MG63 (cell line): ENCODE results near the gene MRPL39. TPM values are rescaled to one million over a fixed set of nuclear protein-coding genes. Genes with fewer than 3 reads are reported as not detected.
A peak's percentile ranks its signal among the peaks of the same experiment; 100 is the strongest.

ENCODE experiments used
- DNase-seq: peaks from one replicate; pipeline ENCODE4 v3.0.0-alpha.2; 2020
- H3K27me3 ChIP-seq: fragments of 250-450 bp; sonication (Bioruptor Pico); 2 replicates; pipeline ENCODE4 v1.5.1; 2020; ENCODE audit warnings: mild to moderate bottlenecking, moderate library complexity
- H3K36me3 ChIP-seq: fragments of 250-450 bp; sonication (Bioruptor Pico); 2 replicates; pipeline ENCODE4 v1.5.1; 2020; ENCODE audit warnings: mild to moderate bottlenecking, moderate library complexity
- H3K4me3 ChIP-seq: fragments of 250-450 bp; sonication (Bioruptor Pico); 2 replicates; pipeline ENCODE4 v1.5.1; 2020; ENCODE audit warnings: mild to moderate bottlenecking, moderate library complexity
- H3K9me3 ChIP-seq: fragments of 250-450 bp; sonication (Bioruptor Pico); 2 replicates; pipeline ENCODE4 v1.5.1; 2020; ENCODE audit warnings: mild to moderate bottlenecking, moderate library complexity
- total RNA-seq: library from RNA; depleted of rRNA; stranded (reverse); fragments of >200 nt; shearing (Covaris generic); gene quantifications from 2 replicates; pipeline ENCODE4 v1.2.3, GENCODE V29; 2014; ENCODE audit warnings: low replicate concordance

Gene MRPL39
- total RNA-seq, 1 experiment from 2014 or later: 43.0 TPM

DNA sequence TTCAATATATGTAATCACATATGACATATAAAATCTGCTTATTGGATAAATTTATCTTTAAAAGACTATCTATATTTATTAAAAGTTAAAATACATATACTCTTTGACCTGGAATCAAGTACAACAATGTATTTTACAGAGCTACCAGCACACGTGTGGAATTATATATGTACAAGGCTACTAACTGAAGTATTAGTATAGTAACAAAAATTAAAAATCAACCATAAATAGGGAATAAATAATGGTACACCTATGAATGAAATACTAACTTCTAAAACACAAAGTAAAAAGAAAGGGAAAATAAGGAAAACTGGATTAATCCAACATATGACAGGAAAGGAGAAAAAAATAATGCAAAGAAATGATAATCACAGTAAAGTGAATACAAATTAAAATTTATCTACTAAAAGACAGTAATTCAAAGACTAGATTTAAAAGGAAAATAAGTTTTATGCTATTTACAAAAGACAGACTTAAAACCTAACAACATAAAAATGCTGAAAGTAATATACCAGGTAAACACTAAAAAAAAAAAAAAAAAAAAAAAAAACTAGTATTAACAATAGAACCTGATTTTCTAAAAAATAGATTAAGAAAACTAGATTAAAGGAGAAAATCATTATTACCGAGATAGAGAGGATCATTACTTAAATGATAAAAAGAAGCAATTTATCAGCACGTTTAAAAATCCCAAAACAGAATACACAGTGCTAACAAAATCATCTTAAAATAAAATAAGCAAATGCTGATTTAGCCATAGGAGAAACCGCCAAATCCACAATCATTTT, 27.9 kb downstream of the MRPL39 start:
- DNase-seq: no peak
- H3K36me3 ChIP-seq: peaks cover 37% of the 10 kb centered on the region
- H3K27me3 ChIP-seq: no peaks in the 10 kb centered on the region
- H3K9me3 ChIP-seq: no peaks in the 10 kb centered on the region
- H3K4me3 ChIP-seq: no peak overlapping the region

DNA sequence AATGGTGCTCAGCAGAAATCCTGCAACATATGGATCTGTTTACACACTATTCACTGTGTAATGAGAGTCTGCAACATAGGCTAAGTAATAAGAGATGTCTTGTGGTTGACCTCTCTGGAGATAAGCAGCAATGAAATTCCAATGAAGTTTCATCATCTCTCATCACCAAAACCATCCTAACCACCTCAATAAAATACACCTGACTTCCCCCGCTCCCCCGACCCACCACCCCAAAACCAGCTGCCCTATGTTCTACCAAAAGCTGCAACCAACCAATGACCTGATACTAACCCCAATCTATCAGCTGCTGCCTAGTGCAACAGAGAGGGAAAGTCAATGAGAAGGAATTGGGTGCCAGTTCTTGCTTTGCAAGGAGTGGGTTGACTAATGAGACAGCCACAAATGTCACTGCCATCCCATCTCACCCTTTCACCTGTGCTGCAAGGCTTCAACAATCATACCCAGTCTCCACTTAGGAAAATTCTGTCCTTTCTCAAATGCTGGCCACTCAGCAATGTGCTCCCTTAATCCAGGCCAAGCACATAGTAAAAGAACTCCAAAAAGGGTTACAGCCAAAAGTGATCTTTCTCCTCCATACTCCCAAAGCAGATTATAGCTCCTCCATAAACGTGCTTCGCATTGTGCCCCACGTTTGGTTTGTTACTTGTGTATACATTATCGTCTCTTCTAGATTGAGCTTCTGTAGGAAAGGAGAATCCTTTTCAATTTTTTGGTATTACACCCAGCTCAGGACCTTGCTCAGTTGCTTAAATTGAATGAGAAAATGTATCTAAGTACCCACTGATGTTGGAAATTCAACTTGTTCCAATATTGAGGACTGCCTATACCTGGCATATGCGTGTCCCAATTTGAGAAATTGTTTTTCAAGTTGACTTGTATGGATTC, 29.0 kb downstream of the MRPL39 start:
- Histone ChIP-seq H3K4me3 (no peak overlapping the region), H3K9me3 (no peaks in the 10 kb centered on the region)
- no peak for DNase-seq

DNA sequence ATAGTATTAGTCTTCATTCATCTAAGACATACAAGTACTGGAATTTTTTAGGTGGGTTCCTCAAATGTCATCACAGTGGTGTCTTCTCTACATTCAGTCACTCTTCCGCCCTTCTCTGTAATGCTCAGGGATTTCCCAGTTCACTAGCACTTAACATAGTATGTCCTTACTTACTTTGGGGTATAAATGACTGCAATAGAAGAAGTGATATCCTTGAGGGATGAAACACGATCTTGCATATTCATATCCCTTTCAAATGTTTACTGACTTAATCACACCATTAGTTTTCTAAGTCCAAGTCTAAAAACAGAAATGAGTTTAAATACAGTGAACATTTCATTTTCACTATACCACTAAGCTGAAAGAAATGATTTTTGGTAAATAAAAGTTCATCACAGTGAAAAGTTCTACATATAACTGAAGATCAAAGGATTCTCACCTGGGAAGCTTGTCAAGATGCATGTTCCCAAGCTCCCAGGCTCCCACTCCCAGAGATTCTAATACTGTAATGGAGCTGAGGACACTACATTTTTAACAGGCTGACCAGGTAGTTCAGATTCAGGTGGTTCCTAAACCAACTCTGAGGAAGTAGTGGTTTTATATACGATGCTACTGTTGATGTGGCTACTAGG, 29.7 kb downstream of the MRPL39 start:
- DNase-seq: no peak
- no peaks in the 10 kb centered on the region for H3K27me3 ChIP-seq
- no peak overlapping the region for H3K4me3 ChIP-seq
- peaks cover 49% of the 10 kb centered on the region for H3K36me3 ChIP-seq
- H3K9me3 ChIP-seq: no peaks in the 10 kb centered on the region

More for the DNA sequence above, 29.0 kb downstream of the MRPL39 start:
- peaks cover 42% of the 10 kb centered on the region for H3K36me3 ChIP-seq
- H3K27me3 ChIP-seq: no peaks in the 10 kb centered on the region

DNA sequence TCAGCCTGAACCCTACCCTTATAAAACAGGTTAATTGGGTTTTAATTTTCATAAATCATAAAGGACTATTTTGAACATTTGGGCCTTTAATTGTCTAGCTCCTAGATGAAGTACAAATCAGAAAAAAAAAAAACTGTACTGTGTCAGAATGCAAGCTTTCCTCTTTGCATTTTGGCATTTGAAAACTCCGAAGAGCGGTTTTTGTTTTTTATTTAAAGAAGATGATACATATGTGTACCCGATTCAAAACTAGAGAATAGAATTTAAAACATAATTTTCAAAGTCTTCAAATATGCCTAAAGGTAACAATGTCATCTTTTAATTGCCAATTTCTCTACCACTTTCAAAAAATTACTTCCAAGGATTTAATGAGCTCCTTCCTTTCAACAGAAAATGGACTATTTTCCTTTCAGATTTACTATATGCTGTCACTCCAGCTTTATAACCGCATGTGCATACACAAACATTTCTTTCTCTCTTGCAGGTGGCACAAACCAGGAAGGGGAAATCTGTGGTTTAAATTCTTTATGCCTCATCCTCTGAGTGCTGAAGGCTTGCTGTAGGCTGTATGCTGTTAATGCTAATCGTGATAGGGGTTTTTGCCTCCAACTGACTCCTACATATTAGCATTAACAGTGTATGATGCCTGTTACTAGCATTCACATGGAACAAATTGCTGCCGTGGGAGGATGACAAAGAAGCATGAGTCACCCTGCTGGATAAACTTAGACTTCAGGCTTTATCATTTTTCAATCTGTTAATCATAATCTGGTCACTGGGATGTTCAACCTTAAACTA, 33.7 kb downstream of the MRPL39 start:
- Histone ChIP-seq H3K4me3 (no peak overlapping the region), H3K36me3 (peaks cover 75% of the 10 kb centered on the region), H3K9me3 (no peaks in the 10 kb centered on the region), H3K27me3 (no peaks in the 10 kb centered on the region)
- peak; percentile 78 for DNase-seq

DNA sequence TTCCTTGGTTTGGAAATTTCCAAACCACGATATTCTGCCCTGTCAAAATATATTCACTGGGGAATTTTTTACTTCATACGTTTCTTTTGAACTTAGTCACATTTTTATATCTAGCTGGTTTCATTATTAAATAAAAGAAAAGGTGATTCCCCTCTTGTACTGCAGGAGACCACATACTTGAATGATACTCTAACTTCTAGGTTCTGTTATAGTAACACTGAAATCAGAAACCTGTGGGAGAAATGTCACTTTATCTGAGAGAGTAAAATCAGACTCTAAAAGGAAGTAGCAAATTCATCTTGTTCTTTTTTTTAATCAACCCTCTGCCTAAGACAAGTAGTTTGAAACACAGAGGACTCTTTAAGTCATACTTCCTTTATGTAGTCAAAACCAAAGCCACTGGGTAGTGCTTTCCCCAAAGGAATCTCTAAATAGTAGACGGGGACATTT, 34.4 kb downstream of the MRPL39 start:
- no peaks in the 10 kb centered on the region for H3K9me3 ChIP-seq
- H3K4me3 ChIP-seq: no peak overlapping the region
- DNase-seq: no peak
- no peaks in the 10 kb centered on the region for H3K27me3 ChIP-seq
- H3K36me3 ChIP-seq: peaks cover 80% of the 10 kb centered on the region

DNA sequence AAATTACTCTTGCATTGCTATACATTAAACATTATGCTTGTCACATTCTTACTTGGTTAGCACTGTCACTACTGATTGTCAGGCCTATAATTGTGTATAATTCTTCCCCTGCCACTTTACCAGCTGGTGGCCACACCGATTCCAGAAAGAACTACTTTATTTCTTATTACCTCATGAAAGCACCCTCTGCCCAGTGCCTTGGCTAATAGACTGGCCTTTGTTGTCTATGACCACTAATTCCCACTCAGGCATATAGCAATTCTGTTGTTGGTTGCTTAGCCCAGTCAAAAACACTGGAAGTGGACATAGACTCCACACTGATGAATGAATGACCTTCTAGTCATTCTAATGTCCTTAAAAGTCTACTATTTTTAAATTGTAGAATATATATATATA, 35.6 kb downstream of the MRPL39 start:
- no peaks in the 10 kb centered on the region for H3K9me3 ChIP-seq
- H3K36me3 ChIP-seq: peaks cover 82% of the 10 kb centered on the region
- DNase-seq: no peak
- H3K27me3 ChIP-seq: no peaks in the 10 kb centered on the region
- H3K4me3 ChIP-seq: no peak overlapping the region

DNA sequence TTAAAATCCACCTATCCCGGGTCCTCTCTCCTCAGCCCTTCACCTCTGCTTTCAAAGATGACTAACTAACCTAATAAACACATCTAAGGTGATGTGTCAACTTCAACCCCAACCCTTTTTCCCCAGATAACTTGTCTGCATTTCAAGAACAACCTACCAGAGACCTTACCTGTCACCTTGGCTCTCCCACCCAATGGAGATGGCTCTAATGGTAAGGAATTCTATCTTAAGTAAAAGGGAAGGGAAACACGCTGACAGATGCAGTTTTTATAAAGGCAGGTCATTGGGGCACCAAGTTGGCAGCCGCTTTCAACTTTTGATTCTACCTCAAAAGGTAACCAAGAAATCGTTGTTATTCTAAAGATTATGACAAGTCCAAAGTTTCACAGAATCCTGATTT, 37.6 kb downstream of the MRPL39 start:
- peaks cover 83% of the 10 kb centered on the region for H3K36me3 ChIP-seq
- no peak for DNase-seq
- no peak overlapping the region for H3K4me3 ChIP-seq
- no peaks in the 10 kb centered on the region for H3K9me3 ChIP-seq
- no peaks in the 10 kb centered on the region for H3K27me3 ChIP-seq

DNA sequence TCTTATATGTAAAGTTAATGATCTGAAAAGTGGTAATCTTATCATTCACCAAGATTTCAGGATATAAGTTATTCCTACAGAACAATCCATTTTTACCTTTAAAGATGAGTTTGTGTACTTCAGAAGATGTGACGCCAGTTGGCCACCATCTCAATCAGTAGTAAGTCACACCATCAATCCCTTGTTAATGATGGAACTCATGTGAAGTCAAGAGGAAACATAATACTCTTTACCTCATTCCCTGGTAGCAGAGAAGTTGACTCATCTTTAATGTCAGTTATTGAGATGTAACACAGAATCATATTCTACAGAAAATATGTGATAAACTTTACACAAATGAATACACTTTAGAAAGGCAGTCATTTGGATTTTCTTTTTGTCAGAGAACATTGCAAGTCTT, 38.2 kb downstream of the MRPL39 start:
- Histone ChIP-seq H3K27me3 (no peaks in the 10 kb centered on the region), H3K36me3 (peaks cover 83% of the 10 kb centered on the region), H3K4me3 (no peak overlapping the region), H3K9me3 (no peaks in the 10 kb centered on the region)
- no peak for DNase-seq

DNA sequence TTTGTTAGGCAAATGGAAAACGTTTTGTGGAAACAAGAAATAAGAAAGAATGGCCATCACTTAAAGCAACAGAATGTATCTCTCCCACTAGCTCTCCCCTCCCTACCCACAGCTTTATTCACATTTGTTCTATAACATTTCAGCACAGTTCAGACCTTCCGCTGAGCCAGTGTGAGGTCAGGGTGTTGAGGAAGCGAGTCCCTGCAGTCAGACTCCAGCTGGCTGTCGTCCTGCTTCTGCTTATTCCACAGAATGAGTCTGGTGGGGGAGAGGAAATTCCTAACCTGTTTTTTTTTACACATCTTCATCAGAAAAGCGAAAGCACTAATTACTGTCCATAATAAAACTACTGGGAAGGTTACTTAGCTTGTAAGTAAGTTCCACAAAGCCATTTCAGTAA, 39.0 kb downstream of the MRPL39 start:
- peak; percentile 48 for DNase-seq
- peaks cover 89% of the 10 kb centered on the region for H3K36me3 ChIP-seq

DNA sequence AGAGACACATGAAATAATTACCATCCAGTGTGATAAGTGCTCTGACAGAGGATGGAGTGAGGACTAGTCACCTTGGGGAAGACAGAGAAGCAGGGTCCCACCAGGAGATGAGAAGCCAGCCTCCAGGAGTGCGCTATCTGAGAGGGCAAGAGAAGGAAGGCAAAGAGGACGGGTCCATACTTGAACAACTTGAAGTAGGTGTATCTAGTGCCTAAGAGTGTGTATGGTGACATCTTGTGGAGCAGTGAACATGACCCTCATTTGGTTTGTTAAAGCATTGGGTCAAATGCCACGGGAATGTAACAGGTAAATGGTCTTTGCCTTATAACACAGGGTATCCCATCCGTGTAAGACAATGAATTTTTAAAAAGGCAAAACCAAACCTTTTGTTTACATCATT, 39.8 kb downstream of the MRPL39 start:
- H3K36me3 ChIP-seq: peaks cover 87% of the 10 kb centered on the region
- no peak overlapping the region for H3K4me3 ChIP-seq

More for the DNA sequence above, 39.0 kb downstream of the MRPL39 start:
- Histone ChIP-seq H3K27me3 (no peaks in the 10 kb centered on the region), H3K4me3 (no peak overlapping the region), H3K9me3 (no peaks in the 10 kb centered on the region)

DNA sequence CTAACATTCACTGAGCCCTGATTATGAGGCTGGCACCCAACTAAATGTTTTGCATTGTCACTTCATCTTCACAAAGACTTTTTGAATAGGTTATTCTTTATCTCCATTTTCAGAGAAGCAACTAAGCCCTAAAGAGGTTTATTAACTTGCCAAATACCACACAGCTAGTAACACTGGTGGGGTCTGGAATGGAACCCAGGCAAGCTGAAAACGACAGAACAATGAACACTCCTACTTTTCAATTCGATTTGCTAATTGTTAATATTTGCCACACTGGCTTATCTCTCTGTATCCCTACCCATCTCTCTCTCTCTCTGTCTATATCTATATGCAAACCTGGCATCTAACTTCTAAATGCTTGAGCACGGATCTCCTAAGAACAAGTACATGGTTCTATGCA, 40.6 kb downstream of the MRPL39 start:
- H3K36me3 ChIP-seq: peaks cover 84% of the 10 kb centered on the region

More for the DNA sequence above, 39.8 kb downstream of the MRPL39 start:
- Histone ChIP-seq H3K9me3 (no peaks in the 10 kb centered on the region), H3K27me3 (no peaks in the 10 kb centered on the region)
- DNase-seq: no peak

DNA sequence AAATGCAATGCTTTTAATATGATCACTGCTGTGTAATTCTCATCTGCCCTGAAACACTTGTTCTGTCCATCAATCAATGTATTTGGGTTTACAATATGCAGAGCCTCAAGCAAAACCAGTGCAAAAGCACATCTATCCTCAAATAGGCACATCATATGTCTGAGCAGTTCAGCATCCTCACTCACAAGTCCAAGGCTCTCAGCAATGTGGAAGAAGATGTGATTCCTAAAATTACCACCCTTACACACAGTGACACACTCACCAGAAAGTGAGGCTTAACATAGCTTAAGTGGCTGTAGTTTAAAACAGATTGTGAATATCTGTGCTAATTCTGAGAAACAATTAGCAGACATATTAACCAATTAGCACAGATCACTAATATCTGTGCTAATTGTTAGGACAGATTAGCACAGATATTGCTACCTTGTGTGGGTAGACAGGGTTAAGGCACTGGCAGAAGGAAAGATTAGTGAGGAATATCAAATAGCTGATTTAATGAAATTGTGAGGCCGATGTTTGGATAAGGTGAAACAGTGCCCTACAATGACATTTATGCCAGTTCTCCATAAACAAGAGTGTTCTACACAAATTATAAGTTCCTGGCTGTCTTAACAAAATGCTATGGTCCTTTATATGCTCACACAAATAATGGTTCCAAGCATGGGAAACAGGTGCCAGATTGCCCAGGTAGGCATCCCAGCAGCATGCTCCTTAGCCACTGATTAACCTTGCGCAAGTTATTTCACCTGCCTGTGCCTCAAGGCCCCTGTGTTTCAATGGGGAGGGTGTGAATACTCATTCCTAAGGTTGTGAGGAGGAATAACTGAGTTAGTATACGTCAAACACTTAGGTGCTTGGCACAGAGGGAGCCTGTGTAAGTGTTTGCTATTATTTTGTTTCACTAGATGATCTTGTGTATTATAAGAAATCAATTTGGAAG, 41.7 kb downstream of the MRPL39 start:
- no peak for DNase-seq
- Histone ChIP-seq H3K36me3 (peaks cover 75% of the 10 kb centered on the region), H3K27me3 (no peaks in the 10 kb centered on the region), H3K4me3 (no peak overlapping the region), H3K9me3 (no peaks in the 10 kb centered on the region)

More for the DNA sequence above, 40.6 kb downstream of the MRPL39 start:
- H3K4me3 ChIP-seq: no peak overlapping the region
- no peaks in the 10 kb centered on the region for H3K9me3 ChIP-seq
- no peak for DNase-seq
- H3K27me3 ChIP-seq: no peaks in the 10 kb centered on the region

DNA sequence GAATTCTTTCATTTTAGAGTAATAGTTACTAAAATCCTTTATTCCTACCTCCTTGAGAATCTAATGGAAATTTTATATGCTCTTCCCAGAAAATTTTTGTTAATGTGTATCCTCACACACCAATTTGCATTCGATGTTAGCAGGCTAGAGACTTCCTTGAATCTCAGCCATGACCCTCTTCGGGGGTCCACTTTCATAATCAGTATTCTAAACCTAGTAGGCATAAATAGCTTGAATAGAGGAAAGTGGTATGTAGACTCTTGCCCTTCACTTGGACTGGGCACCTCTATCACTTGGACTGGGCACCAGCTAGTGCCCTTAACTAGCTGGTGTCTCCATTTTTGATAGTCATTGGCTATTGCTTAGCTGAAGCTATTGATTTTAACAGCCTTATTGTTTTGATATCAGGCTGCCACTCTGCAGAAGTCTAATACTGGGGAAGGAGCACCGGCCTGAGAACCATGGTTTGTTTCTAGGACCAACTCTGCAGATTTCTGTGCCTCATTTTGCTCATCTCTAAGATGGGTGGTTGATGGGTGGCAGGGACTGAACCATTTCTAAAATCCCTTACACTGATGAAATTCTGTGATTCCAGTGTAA, 42.8 kb downstream of the MRPL39 start:
- Histone ChIP-seq H3K4me3 (peak overlapping the region; percentile 86), H3K27me3 (no peaks in the 10 kb centered on the region), H3K9me3 (no peaks in the 10 kb centered on the region), H3K36me3 (peaks cover 64% of the 10 kb centered on the region)
- no peak for DNase-seq

DNA sequence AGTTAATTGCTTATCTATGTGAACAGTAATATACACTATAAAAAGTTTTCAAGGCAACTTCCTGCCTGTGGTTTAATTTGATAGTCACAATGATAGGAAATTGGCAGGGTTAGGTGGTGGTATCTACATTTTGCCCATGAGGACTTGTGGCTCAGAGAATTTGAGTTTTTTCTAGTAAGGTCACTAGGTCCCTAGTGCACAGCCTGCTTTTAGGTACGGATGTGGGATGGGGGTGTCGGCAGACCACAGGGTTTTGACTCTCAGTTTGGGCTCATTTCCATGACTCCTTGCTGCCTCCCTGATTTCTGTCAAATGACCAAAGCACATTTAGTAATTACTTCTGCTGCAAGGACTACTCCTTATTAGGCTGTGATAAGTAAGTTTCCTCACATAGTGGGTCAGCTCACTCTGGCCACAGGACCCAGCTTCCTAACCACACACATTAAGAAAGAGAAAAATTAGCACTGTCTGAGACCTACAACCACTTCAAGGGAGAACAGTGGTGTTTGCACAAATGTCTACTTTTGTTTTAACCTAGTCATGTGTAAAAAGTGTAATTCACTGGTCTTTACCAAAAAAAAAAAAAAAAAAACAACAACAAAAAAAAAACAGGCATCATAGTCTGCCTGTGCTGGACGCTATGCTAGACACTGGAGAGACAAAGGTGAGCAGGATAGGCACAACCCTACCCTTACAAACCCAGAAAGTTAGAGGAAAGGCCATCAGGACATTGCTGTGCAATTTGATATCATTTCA, 43.7 kb downstream of the MRPL39 start:
- no peak for DNase-seq
- H3K9me3 ChIP-seq: no peaks in the 10 kb centered on the region
- peak overlapping the region; percentile 86 for H3K4me3 ChIP-seq
- peaks cover 55% of the 10 kb centered on the region for H3K36me3 ChIP-seq
- no peaks in the 10 kb centered on the region for H3K27me3 ChIP-seq
